T-helper 9 cell (primary cell): ENCODE results near the gene MTHFD2L.

ENCODE experiments used
- DNase-seq: peaks from one replicate; pipeline ENCODE4 v3.0.0-alpha.2; 2020

MTHFD2L gene

DNA sequence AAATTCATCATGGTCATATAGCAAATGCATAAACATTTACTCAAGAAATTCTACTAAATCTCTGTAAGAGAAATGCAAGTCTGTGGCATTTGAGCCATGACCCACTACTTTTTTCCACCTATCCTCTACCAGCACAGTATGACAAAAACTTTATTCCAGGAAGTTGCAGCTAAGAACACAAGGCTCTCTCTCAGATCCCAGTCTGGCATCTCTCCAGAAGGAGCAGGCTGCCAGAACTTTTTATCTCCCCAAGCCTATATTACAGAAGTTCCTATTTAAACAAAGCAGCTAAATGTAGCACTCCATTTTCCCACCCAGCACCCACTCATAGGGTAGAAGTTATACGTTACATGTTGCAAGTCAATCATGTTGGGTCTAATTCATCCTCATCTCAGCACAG lies 101.0 kb downstream of the MTHFD2L start:
- DNase-seq, result no peak

- no peak for DNase-seq
These were observed 102.1 kb downstream of the MTHFD2L start for GRCh38 chr4:74260036-74260435.

DNA sequence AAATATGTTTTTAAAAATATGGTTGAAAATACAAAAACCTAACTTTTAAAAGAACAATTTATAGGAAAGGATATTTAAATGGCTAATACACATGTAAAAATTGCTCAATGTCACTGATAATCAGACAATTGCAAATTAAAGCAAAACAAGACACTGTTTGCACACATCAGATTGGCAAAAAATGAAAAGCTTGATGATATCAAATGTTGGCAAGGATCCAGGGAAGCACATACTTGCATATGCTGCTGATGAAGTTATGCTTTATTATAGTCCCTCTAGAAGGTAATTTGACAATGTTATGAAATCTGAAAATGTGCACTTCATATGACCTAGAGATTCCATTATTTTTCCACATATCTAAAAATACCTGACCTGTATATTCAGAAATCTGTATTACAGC lies 104.6 kb downstream of the MTHFD2L start:
- no peak for DNase-seq

DNA sequence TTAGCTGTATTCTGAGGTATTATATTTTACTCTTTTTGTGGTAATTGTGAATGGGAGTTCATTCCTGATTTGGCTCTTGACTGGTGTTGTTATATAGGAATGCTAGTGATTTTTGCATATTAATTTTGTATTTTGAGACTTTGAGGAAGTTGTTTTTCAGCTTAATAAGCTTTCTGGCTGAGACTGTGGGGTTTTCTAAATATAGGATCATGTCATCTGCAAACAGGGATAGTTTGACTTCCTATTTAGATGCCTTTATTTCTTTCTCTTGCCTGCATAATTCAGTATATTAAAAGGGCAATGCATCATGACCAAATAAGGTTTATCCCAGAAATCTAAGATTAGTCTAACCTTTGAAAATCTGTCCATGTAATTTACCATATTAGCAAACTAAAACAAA lies 105.6 kb downstream of the MTHFD2L start:
- no peak for DNase-seq

- DNase-seq, result no peak
These were observed 108.2 kb downstream of the MTHFD2L start for GRCh38 chr4:74266081-74266480.

- no peak for DNase-seq
These were observed 110.2 kb downstream of the MTHFD2L start for GRCh38 chr4:74267998-74268606.

GRCh38 chr4:74268643-74269042 lies 110.7 kb downstream of the MTHFD2L start:
- DNase-seq, result no peak

DNA sequence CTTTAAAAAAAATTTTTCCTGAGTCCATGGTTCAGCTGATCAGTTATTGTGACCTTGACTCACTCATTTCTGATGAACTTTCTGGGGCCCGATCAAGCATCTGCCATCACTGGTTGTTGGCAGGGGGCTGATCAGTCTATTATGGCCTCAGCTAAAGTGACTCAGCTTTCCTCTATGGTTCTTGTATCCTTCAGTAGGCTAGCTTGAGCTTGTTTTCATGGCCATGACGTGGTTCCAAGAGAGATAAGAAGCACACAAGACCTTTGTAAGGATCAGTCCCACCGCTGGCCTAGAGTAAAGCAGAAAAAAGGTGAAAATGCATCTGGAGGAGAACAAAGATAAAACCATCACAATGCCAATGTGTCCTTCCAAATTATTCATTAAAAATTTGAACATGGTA lies 120.6 kb downstream of the MTHFD2L start:
- DNase-seq, result no peak

DNA sequence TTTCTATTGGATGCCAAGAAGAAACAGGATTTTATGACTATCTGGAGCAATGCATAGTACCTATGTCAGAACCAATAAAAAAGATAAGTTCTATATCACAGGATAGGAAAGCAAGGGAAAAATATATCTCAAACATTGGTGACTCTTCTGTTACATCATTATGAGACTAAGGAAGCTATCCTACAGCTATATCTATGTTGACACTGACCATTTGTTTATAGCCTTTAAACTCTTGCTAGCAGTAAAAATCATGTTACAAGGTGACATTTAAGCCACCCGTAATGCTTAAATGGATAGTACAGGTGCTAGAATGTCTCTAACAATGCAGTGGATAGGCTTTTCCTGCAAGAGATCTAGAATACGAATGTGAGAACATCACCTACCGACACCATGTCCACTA lies 121.8 kb downstream of the MTHFD2L start:
- no peak for DNase-seq

GRCh38 chr4:74282926-74283325 lies 125.0 kb downstream of the MTHFD2L start:
- no peak for DNase-seq

DNA sequence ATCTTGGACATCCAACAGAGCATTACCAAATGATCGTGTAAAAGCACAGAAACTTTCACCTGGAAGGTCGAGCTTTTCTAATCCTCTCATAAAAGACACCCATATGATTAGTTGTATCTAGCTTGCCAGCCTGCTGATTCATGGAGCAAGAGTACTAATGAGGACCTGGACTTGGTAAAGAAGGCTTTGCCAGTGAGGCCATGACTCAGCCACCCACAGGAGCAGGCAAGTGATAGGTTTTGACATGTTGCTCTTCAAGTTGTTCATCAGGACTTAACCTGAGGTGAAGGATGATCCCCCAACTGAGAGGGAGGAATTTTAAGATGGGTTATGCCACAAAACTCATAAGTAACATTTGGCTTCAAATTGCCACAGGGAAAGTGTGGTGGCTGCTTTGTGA lies 125.7 kb downstream of the MTHFD2L start:
- DNase-seq, result no peak

DNA sequence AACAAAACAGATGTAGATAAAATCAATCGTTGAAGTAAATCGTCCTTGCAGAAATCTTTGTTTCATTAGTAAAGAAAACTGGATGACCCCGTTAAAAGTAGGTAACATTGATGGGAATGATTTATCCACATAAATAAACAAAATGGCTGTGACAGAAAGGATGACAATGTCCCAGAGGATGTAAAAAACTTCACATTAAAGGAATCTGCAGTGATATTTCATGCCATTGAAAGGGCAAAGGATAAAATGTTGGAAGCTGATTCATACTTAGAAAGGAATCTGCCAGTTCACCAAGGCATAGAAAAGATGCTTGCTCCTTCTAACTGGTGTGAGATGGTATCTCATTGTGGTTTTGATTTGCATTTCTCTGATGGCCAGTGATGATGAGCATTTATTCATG lies 126.1 kb downstream of the MTHFD2L start:
- DNase-seq, result no peak

DNA sequence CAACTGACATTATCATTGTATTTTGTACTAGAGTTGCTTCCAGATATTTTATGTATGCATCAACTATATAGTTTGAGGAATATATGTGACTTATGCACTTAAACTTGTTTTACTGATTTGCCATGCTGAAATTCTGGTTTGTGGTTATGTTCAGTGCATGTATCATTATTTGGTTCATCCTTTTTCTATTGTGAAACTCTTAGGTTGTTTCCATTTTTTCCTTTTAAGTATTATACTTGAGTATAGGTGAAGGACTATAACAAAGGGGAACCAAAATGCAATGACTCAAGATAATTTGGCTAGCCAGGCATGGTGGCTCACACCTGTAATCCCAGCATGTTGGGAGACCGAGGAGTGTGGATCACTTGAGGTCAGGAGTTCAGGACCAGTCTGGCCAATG lies 129.2 kb downstream of the MTHFD2L start:
- DNase-seq, result no peak

DNA sequence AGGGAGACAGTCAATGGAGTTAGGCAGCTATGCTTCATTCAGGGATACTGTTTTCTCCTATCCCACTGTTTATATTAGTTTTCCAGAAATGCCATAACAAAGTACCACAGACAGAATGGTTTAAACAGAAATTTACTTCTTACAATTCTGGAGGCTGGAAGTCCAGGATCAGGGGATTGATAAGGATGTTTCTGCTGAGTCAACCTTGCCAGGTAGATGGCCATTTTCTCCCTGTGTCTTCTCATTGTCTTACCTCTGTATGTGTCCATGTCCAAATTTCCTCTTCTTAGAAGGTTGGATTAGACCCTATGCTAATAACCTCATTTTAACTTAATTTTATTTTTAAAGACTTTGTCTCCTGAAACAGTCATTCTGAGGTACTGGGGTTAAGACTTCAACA lies 129.9 kb downstream of the MTHFD2L start:
- DNase-seq, result no peak

GRCh38 chr4:74291471-74291870 lies 133.6 kb downstream of the MTHFD2L start:
- no peak for DNase-seq

DNA sequence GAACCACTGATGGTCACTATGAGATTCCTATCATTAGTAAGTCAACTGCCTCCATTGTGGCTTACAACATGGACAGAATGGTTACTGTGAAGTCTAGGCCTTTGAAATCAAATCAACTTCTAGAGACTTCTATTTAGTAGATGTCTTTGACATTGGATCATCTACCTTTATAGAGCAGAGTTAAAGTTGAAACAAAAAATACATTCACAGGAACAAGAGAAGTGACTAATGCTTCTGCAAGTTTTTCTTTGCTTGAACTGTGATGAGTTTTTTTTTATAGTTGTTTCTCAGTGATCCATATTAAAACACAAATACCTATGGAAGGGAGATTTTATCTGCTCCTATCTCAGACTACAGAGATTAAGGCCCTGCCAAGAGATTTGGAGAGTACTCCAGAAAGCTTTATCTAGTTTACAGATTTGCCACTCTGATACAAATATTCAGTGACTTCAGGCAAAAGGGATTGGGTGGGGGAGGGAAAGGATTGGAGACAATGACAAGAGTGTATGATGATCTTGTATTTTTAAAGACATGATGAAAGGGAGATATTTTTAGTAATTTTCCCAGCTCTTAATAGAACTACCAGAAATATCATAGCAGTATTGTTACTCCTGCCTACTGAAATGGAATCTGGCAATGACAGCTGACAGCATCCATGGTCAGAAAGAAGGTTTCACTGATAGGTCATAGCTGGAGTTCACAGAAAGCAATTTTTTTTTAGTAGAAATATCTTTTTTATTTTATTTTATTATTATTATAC lies 134.4 kb downstream of the MTHFD2L start:
- DNase-seq, result no peak

GRCh38 chr4:74293558-74293957 lies 135.6 kb downstream of the MTHFD2L start:
- no peak for DNase-seq

DNA sequence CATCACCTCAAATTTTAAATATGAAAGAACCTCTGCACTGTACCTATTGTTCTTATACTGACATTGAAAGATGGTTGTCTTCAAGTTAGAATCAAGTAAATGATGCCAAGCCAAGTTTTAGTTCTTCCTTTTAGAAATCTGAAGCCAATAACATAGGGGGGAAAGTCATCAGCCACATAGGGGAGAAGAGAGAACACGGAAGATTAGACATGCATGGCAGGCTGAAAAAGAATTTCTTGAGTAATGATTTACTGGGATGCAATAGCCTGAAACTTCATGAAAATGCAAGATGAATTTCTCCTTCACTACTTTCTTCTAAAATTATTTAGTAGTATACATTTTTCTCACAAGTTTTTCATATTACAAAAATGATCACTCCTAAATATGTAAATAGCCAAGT lies 136.8 kb downstream of the MTHFD2L start:
- no peak for DNase-seq

GRCh38 chr4:74297539-74297938 lies 139.6 kb downstream of the MTHFD2L start:
- DNase-seq, result no peak

- no peak for DNase-seq
These were observed 146.2 kb downstream of the MTHFD2L start for GRCh38 chr4:74304095-74304625.

DNA sequence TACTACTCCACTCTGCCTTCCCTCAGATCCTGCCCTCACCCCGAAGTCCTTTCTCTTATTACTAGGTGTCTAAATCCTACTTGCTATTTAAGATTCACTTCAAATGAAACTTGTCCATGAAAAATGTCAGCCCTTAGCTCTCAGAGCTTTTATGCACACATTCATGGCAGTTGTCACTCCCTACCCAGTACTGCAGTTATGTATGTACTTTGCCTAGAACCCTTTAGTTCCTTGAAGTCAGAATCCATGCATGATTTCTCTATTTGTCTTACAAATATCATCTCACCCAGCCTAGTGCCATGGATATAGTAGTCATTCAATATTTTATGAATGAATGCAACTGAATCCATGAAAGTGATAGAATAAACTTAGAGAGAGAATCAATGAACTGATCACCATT lies 147.1 kb downstream of the MTHFD2L start:
- DNase-seq, result no peak

DNA sequence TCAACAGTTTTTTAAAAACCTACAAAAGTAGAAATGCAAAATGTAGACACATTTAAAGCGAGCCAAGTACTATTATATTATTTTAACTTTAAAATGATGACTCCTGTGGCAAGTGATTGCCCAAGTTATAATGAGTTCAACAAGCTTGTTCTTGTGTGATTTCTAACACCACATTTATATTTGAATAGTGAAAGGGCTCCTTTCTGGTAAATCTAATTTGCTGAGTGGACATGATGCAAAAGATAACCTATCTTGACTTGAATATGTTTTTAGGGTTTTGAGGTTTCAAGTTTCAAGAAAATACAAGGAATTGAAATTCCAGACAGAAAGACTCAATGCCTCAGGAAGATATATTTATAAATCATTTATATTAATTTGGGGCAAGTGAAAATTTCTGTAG lies 149.3 kb downstream of the MTHFD2L start:
- DNase-seq, result no peak

- DNase-seq, result no peak
These were observed 150.3 kb downstream of the MTHFD2L start, which contains the start of gene EPGN for GRCh38 chr4:74308215-74308614. EPGN (plus strand) TSS chr4:74308470; CDS start chr4:74308534, 64 bp downstream.

GRCh38 chr4:74309223-74309622 lies 151.3 kb downstream of the MTHFD2L start:
- DNase-seq, result no peak
